ENCODE results near the gene SUDS3.

The SUDS3 gene

GRCh38 chr12:118436986-118437385 lies 60.6 kb downstream of the SUDS3 start:
- Histone ChIP-seq H3K4me3 (replicated peaks; ENCODE audit: insufficient read depth, low read length) (no peak overlapping the region), H3K27ac (replicated peaks) (no peak overlapping the region), H3K27me3 (ENCODE audit: insufficient read depth, poor library complexity, severe bottlenecking) (no peaks in the 10 kb centered on the region)
- no peak for DNase-seq (ENCODE audit: low read depth in 1 of 2, low spot score in 1 of 2)
- TF ChIP-seq CTCF (IDR thresholded peaks at IDR 0.05; ENCODE audit: insufficient read depth, low read length) (no peak), REST (IDR thresholded peaks at IDR 0.05; ENCODE audit: insufficient replicate concordance, low read depth) (no peak), POLR2AphosphoS5 (IDR thresholded peaks at IDR 0.05; ENCODE audit: low read depth) (no peak), GABPA (IDR thresholded peaks at IDR 0.05; ENCODE audit: low read depth) (no peak), SPI1 (IDR thresholded peaks at IDR 0.05; ENCODE audit: borderline replicate concordance, low read depth) (no peak)

GRCh38 chr12:118439068-118439467 lies 62.7 kb downstream of the SUDS3 start:
- no peak for TF ChIP-seq CTCF (IDR thresholded peaks at IDR 0.05; ENCODE audit: insufficient read depth, low read length)
- no peak for TF ChIP-seq REST (IDR thresholded peaks at IDR 0.05; ENCODE audit: insufficient replicate concordance, low read depth)
- no peak for TF ChIP-seq SPI1 (IDR thresholded peaks at IDR 0.05; ENCODE audit: borderline replicate concordance, low read depth)
- TF ChIP-seq POLR2AphosphoS5 (IDR thresholded peaks at IDR 0.05; ENCODE audit: low read depth), result no peak
- no peak for TF ChIP-seq GABPA (IDR thresholded peaks at IDR 0.05; ENCODE audit: low read depth)
- DNase-seq (ENCODE audit: low read depth in 1 of 2, low spot score in 1 of 2), result no peak
- no peak overlapping the region for H3K4me3 ChIP-seq (replicated peaks; ENCODE audit: insufficient read depth, low read length)
- peaks cover 4% of the 10 kb centered on the region for H3K27me3 ChIP-seq (ENCODE audit: insufficient read depth, poor library complexity, severe bottlenecking)
- H3K27ac ChIP-seq (replicated peaks), result no peak overlapping the region

GRCh38 chr12:118446247-118446646 lies 69.9 kb downstream of the SUDS3 start:
- TF ChIP-seq GABPA (IDR thresholded peaks at IDR 0.05; ENCODE audit: low read depth) (no peak), SPI1 (IDR thresholded peaks at IDR 0.05; ENCODE audit: borderline replicate concordance, low read depth) (no peak), REST (IDR thresholded peaks at IDR 0.05; ENCODE audit: insufficient replicate concordance, low read depth) (no peak), CTCF (IDR thresholded peaks at IDR 0.05; ENCODE audit: insufficient read depth, low read length) (no peak), POLR2AphosphoS5 (IDR thresholded peaks at IDR 0.05; ENCODE audit: low read depth) (no peak)
- Histone ChIP-seq H3K4me3 (replicated peaks; ENCODE audit: insufficient read depth, low read length) (no peak overlapping the region), H3K27ac (replicated peaks) (no peak overlapping the region), H3K27me3 (ENCODE audit: insufficient read depth, poor library complexity, severe bottlenecking) (peaks cover 4% of the 10 kb centered on the region)
- DNase-seq (ENCODE audit: low read depth in 1 of 2, low spot score in 1 of 2), result no peak

All from HL-60 (cell line).